ENCODE measurements around the gene KARS1. TPM values are rescaled to one million over a fixed set of nuclear protein-coding genes. Genes with fewer than 3 reads are reported as not detected.

KARS1 gene
- total RNA-seq, 1 experiment from 2014 or later = 181 TPM

DNA sequence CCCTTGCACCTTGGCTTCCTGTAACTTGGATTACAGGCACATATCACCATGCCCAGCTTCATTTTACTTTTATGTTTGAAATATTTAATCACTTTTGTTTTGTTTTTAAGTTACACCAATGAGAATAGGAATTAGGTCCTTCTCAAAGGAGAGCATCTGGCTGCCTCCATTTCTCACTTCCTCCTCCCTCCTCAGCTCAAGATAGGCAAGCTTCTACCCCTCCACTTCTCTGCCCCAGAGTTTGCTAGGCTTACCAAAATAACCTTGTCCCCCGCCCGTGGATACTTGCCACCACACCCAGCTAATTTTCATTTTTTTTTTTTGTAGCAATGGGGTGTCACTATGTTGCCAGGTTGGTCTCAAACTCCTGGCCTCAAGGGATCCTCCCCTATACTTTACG lies 63.4 kb downstream of the KARS1 start:
- no peak overlapping the region; a peak in 1 of 7 replicates for H3K27ac Mint-ChIP-seq
- no peaks in the 10 kb centered on the region for H4K20me1 ChIP-seq (ENCODE audit: control insufficient read depth, insufficient read depth, insufficient read length)
- H3K4me2 ChIP-seq (ENCODE audit: insufficient read depth, insufficient read length, low read length) = no peak overlapping the region
- H3K4me1 Mint-ChIP-seq = peaks cover 3 to 4% of the 10 kb centered on the region in 2 experiments
- H3K27me3 Mint-ChIP-seq (ENCODE audit: low read depth) = no peaks in the 10 kb centered on the region
- no peak overlapping the region for H3K14ac ChIP-seq (ENCODE audit: insufficient read depth, low read length)
- H4K8ac ChIP-seq (replicated peaks; ENCODE audit: insufficient read length, low read depth, low read length) = no peak overlapping the region
- H3K9ac ChIP-seq (ENCODE audit: extremely low read depth, insufficient read length, low read length) = no peak overlapping the region
- peaks cover 0 to 11% (median 10%) of the 10 kb centered on the region in 3 experiments; a peak in 6 of 7 replicates for H3K36me3 Mint-ChIP-seq (ENCODE audit: insufficient read depth in 1 of 3, low read depth in 3 of 3)
- H3K4me3 Mint-ChIP-seq = no peak overlapping the region
- no peak overlapping the region for H2BK20ac ChIP-seq (ENCODE audit: low read depth, low read length, poor library complexity, severe bottlenecking)
- H4K5ac ChIP-seq (ENCODE audit: insufficient read length, low read depth, low read length) = no peak overlapping the region
- H3K27me3 ChIP-seq (ENCODE audit: insufficient read depth, low read length) = no peaks in the 10 kb centered on the region
- H3K23me2 ChIP-seq (ENCODE audit: insufficient read length, low read depth, low read length, poor library complexity, severe bottlenecking) = no peaks in the 10 kb centered on the region
- H3K9me3 Mint-ChIP-seq = no peaks in the 10 kb centered on the region
- no peaks in the 10 kb centered on the region for H3K79me2 ChIP-seq (ENCODE audit: insufficient read depth, low read length)
- no peak overlapping the region for H3K18ac ChIP-seq (ENCODE audit: insufficient read length, low read depth, low read length)
- no peaks in the 10 kb centered on the region for H3K79me1 ChIP-seq (ENCODE audit: insufficient read depth, low read depth, low read length, poor library complexity, severe bottlenecking)
- H2BK15ac ChIP-seq (ENCODE audit: low read depth, low read length) = no peak overlapping the region
- no peaks in the 10 kb centered on the region for H3K4me1 ChIP-seq (ENCODE audit: insufficient read depth, low read length)
- H2BK120ac ChIP-seq (ENCODE audit: low read depth, low read length, poor library complexity, severe bottlenecking) = no peak overlapping the region
- no peak overlapping the region for H2BK5ac ChIP-seq (ENCODE audit: insufficient read length, low read length)
- no peaks in the 10 kb centered on the region for H3K9me3 ChIP-seq (ENCODE audit: control insufficient read depth, low read depth, low read length)
- DNase-seq = no peak
- H2AFZ ChIP-seq (ENCODE audit: low read length) = no peak overlapping the region
- H4K91ac ChIP-seq (ENCODE audit: insufficient read length, low read depth, low read length) = no peak overlapping the region
- no peak for TF ChIP-seq CTCF (conservative IDR thresholded peaks at IDR 0.05)
- no peak overlapping the region for H3T11ph ChIP-seq (ENCODE audit: low read length)
- WGBS (ENCODE audit: extremely low coverage, insufficient read length, low lambda C conversion rate) = no CpG with 5 or more reads among the region's 3 CpGs
- H2BK12ac ChIP-seq (ENCODE audit: insufficient read length, low read depth, low read length) = no peak overlapping the region
- no peak overlapping the region for H3K27ac ChIP-seq (ENCODE audit: insufficient read length, low read depth, low read length)
- no peak overlapping the region for H3K56ac ChIP-seq (ENCODE audit: insufficient read length, low read depth, low read length)
- no peak overlapping the region for H2AK5ac ChIP-seq (ENCODE audit: insufficient read length, low read length)
- no peak overlapping the region for H3K23ac ChIP-seq (ENCODE audit: insufficient read length, low read depth, low read length)
- no peak overlapping the region for H3K4ac ChIP-seq (ENCODE audit: low read depth, low read length)

All from H9 (cell line).